ENCODE results near the gene OPTN.
"Not testable (repeated sequence)": the region's sequence is repeated elsewhere in the genome, so short reads cannot be mapped to it uniquely, and the experiment has no call there.

The OPTN gene

GRCh38 chr10:13136651-13137050 lies 36.7 kb downstream of the OPTN start:
- DNase-seq: no peak

DNA sequence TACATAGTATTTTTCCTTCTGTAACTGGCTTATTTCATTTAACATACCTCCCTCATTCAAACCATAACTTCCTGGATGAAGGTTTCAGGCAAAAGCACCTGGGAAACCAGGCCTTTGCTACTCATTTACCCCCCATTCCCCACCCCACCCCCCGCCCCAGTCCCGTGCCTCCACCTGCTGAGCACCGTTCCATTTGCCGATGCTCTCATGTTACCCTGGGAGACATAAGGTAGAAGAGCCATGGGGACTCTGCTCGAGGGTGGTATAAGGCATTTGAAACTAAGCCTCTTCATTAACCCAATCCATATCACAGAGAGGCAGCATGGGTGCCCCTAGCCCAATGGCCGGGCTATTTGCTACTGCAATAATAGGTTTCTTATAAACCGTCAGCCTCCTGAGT lies 39.2 kb downstream of the OPTN start:
- DNase-seq: no peak

GRCh38 chr10:13139676-13140075 lies 39.7 kb downstream of the OPTN start:
- DNase-seq: no peak

GRCh38 chr10:13140627-13141190 lies 40.7 kb downstream of the OPTN start:
- DNase-seq: no peak

- no peak for DNase-seq
Measured at GRCh38 chr10:13143766-13144165, 43.8 kb downstream of the OPTN start.

- DNase-seq: no peak
Measured at GRCh38 chr10:13144814-13145213, 44.9 kb downstream of the OPTN start.

DNA sequence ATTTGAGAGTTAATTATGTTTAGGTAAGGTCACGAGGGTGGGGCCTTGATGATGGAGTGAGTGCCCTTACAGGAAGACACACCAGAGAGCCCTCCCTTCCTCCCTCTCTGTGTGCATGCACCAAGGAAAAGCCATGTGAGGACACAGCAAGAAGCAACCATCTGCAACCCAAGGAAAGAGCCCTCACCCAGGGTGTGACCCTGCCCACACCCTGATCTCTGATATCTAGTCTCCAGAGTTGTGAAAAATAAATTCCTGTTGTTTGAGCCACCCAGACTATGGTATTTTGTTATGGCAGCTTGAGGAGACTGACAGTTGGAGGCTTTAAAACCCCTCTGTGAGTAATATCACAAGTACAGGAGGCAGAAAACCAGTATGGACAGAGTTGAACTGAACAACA lies 46.4 kb downstream of the OPTN start:
- DNase-seq: no peak

- no peak for DNase-seq
Measured at GRCh38 chr10:13147161-13147560, 47.2 kb downstream of the OPTN start.

- no peak for DNase-seq
Measured at GRCh38 chr10:13152296-13152695, 52.3 kb downstream of the OPTN start.

- DNase-seq: not testable (repeated sequence)
Measured at GRCh38 chr10:13155860-13156259, 55.9 kb downstream of the OPTN start.

GRCh38 chr10:13158401-13158800 lies 58.4 kb downstream of the OPTN start:
- peak; percentile 49 to 55 for DNase-seq

DNA sequence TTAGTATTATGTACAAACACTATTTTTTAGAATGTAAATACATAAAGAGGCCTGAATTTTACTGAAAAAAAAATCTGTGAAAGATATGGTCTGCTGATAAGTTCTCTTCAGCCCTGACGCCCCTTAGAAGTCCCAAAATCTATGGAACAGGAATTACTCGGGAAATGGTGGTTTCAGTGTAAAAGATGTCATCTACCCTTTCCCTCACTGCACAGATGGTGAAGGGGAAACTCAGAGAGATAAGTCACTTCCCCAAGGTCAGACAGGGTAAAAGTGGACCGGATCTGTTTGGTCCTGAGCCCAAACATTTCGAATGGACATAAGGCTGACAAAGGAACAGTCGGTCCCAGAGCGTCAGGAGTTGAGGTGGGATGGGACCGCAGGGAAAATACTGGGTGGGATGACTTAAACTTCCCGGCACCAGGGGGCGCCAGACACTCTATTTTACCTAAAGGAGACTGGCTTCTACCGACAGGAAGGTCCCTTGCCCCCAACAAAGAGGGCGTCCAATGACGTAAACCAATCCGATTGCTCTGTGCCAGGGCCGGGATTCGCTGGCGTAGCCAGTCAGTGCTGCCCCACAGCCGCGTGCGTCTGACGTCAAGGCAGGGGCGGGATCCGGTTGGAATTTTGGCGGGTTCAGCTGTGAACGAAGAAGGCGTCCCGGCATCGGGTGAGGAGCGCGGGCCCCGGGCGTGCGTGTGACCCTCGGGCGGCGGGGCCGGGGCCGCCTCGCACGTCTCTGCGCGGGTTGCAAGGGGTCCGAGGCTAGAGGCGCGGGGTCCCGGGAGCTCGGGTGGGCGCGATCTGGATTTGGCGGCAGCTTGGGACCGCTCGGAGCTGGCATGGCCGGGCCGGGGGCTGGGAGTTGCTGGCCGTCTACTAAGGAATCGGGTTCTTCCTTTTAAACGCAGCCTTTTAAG lies 61.2 kb downstream of the OPTN start, which contains the start of gene MCM10:
MCM10 (plus strand) TSS at position 625 of the 923 bp plus-strand sequence. CDS start 2,645 bp downstream, outside the sequence.
- peak; percentile 97 to 98 for DNase-seq

GRCh38 chr10:13161857-13162271 lies 61.9 kb downstream of the OPTN start:
- no peak for DNase-seq

DNA sequence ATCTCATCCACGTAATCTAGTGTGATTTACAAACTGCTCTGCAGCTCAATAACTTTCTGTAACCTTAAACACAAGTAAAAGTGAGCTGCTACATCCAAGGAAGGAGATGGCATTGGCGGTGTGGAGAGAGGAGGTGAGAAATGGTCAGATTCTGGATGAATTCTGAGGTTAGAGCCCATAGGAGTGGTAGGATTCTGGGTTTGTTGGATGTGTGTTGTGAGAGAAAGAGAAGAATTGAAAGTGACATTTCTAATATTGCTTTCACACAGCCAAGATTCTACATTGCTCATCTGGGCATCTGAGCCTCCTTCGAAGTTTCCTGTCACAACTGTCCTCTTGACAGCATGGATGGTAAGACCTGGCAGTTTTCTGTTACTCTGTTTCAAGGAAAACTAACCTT lies 63.9 kb downstream of the OPTN start:
- DNase-seq: no peak

DNA sequence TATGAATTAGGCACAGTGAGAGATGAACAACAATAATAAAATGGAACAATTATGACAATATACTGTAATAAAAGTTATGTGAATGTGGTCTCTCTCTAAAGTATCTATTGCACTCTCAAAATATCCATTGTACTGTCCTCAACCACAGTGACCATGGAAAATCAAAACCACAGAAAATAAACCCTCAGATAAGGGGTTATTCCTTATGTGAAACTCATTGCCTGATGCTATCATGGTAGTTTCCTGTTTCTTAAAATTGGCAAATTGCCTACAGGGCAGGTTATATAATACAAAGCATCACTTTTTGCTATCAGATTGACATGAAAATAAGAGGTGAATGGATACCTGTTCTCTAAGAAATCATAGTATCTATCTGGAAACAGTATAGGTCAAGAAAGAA lies 65.2 kb downstream of the OPTN start:
- no peak for DNase-seq

- no peak for DNase-seq
Measured at GRCh38 chr10:13167568-13167967, 67.6 kb downstream of the OPTN start.

DNA sequence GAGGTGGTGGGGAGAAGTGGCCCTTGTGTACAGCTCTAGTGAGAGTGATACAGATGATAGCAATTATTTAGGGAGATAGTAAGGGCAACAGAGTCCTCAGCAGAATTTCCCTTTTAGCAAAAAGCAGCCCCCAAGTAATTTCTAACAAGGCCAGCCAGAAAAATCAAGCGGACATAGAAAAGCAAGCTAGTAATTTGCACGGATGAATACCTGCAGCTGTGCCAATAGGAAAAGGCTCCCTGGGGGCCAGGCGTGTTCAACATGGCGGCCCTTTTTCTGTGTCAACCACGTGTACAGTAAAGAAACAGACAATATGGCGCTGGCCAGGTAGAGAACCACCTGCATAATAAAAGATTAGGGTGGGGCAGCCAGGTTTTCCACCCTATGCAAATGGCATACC lies 68.8 kb downstream of the OPTN start:
- no peak for DNase-seq

DNA sequence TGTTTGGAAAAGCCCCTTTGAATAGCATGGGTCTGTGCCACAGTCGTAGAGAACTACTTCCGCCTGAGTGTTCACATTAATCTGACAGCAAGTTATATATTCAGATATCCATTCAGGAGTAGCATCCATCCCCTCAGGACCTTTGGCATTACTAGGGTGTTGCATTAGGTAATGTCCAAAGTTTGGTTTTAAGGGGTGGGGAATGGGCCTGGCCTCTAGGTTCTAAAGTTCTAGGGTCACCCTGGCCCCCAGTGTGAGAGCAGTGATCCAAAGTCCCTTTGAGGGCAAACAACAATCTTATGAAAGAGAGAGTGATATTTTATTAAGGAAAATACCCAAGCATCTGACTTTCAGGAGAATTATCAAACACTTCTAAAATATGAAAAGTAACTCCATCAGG lies 73.7 kb downstream of the OPTN start:
- no peak for DNase-seq

GRCh38 chr10:13180788-13181187 lies 80.8 kb downstream of the OPTN start:
- peak in 1 of 2 experiments; percentile 42 for DNase-seq

DNA sequence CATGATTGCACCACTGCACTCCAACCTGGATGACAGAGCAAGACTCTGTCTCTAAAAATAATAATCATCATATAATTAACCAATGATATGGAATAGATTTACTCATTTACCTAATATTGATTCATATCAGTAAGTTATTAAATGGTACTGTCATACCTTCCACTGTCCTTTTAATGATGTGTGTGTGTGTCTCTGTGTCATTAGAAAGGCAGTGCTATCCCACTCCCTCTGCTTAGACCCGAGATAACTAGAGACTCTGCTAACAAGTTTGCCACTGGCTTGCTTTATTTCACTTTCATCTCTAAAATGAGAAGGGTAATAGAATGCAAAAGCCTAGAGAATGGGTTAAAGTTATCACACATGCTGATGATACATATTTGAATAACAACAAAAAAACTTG lies 82.5 kb downstream of the OPTN start:
- DNase-seq: no peak

- DNase-seq: no peak
Measured at GRCh38 chr10:13183625-13184024, 83.7 kb downstream of the OPTN start.

- no peak for DNase-seq
Measured at GRCh38 chr10:13184276-13184675, 84.3 kb downstream of the OPTN start.

DNA sequence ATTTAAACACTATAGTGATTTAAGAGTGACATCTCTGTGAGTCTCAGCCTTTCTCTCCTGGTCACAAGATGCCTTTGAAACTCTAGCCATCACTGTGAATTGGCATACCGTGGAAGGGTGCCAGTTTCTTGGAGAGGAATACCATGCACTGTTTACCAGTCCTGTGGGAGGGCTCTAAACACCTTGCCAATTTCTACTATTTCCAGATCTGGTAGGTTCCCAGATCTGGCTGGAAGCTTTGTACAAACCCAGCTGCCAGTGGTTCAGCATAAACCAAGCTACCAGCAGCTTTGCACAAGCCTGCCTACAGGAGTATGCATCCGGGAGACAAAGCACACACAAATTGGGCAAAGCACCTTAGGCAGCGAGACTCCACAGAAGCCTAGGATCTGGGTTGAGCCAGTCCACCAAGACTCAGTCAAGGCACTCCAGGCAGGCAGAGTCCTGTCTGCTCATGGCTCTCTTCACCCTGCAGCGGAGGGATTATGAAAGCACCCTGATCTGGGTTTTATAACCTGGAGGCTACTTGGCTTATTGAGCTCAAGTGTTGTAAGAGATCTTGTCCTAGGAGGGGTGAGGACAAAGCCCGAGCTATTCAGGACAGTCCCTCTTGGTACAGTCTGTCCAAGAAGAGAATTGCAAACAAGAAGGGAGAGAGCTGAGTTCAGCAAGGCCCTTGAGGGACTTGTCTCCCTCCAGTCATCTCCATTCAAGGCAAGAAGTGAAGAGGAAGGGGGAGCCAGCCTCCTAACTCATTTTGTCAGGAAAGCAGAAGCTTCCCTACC lies 85.0 kb downstream of the OPTN start:
- no peak for DNase-seq

DNA sequence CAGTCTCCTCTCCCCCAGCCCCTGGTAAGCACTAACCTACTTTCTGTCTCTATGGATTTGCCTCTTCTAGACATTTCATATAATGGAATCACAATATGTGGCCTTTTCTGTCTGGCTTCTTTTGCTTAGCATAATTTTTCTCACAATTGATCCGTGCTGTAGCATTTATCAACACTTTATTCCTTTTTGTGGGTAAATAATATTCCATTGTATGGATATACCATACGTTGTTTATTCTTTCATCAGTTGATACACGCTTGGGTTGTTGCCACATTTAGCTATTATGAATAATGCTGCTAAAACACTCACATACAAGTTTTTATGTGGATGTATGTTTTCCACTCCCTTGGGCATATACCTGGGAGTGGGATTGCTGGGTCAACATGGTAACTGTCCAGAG lies 87.2 kb downstream of the OPTN start:
- no peak for DNase-seq
